HepG2 (cell line): ENCODE results near the gene NME9. TPM values are rescaled to one million over a fixed set of nuclear protein-coding genes. Genes with fewer than 3 reads are reported as not detected.

ENCODE experiments used
- ZBED4 ChIP-seq: sonication (generic); formaldehyde crosslinking; IDR thresholded peaks from 2 replicates; pipeline ENCODE4 v1.4.0; 2020; ENCODE audit warnings: missing genetic modification reagents, borderline replicate concordance
- ZBTB33 ChIP-seq: sonication (generic); formaldehyde crosslinking; IDR thresholded peaks from 2 replicates; pipeline ENCODE4 v1.4.0; 2020; ENCODE audit warnings: missing genetic modification reagents
- ZFAT ChIP-seq: sonication (generic); formaldehyde crosslinking; conservative IDR thresholded peaks from 2 replicates; pipeline ENCODE4 v1.8.1; 2023; ENCODE audit warnings: missing genetic modification reagents, inconsistent platforms
- ZNF512B ChIP-seq: sonication (generic); formaldehyde crosslinking; IDR thresholded peaks from 2 replicates; pipeline ENCODE4 v1.5.1; 2020; ENCODE audit warnings: missing genetic modification reagents, mild to moderate bottlenecking, borderline replicate concordance
- polyA plus RNA-seq, 8 experiments: library from polyadenylated mRNA; depleted of rRNA in 3 of 8; stranded (reverse) in 7 of 8; unstranded in 1 of 8; fragments of >200 nt; fragmentation: Illumina TruSeq in 4 of 8; extraction: Trizol in 4 of 8; gene quantifications; 2 replicates each; pipeline versions ENCODE4 v1.2.1 to v1.2.3, GENCODE V29; 2011 to 2016; ENCODE audit warnings: low read depth in 4 of 8, missing spikeins in 1 of 8, mixed read lengths in 1 of 8; ENCODE audit not compliant: insufficient read depth in 1 of 8
- total RNA-seq, 5 experiments: library from RNA; depleted of rRNA; stranded (reverse); fragments of >200 nt; fragmentation: Illumina TruSeq; extraction: Trizol; gene quantifications; 2 replicates each; pipeline ENCODE4 v1.2.3, GENCODE V29; 2016; ENCODE audit warnings: low read depth in 1 of 5

The NME9 gene
- total and polyA plus RNA-seq, 2 of the 13 experiments (the other 11 are each of a cell fraction or from before 2014, with no cell fraction given): not detected

GRCh38 chr3:138265745-138266144, 63.9 kb downstream of the NME9 start (continued):
- TF ChIP-seq ZBED4 (no peak), ZNF512B (CRISPR knock-in tag) (no peak), ZFAT (CRISPR knock-in tag) (no peak), ZBTB33 (CRISPR knock-in tag) (no peak)
